Lung microvascular endothelial cell (primary cell): ENCODE data around the gene SLIT1. TPM values are rescaled to one million over a fixed set of nuclear protein-coding genes. Genes with fewer than 3 reads are reported as not detected.

ENCODE experiments used
- DNase-seq, 2 donors: peaks; one replicate each; pipeline versions ENCODE4 v3.0.0 to v3.0.0-alpha.2; 2010; ENCODE audit warnings: low read depth in 2 of 2
- total RNA-seq: library from RNA; depleted of rRNA; stranded (reverse); fragments of >200 nt; gene quantifications from 2 replicates; pipeline ENCODE4 v1.2.1, GENCODE V29; 2014

Gene SLIT1
- total RNA-seq, 1 donor from 2014 or later: not detected

DNA sequence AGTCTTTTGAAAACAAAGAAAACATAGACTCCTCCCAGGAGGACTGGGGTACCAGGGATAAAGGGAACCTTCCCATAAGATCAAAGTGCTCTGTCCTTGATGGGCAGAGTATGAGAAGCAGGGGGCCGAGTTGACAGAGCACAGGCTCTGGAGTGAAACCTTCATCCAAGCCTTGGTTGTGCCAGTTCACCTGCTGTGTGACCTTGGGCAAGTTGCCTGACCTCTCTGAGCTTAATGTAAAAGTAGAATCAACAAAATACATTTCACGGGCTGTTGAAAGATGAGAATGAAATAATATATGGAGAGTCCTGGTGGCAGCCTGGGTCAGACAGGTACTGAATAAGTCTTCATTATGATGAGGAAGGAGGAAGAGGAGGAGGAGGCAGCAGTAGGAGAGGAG lies 69.9 kb downstream of the SLIT1 start:
- DNase-seq: no peak

DNA sequence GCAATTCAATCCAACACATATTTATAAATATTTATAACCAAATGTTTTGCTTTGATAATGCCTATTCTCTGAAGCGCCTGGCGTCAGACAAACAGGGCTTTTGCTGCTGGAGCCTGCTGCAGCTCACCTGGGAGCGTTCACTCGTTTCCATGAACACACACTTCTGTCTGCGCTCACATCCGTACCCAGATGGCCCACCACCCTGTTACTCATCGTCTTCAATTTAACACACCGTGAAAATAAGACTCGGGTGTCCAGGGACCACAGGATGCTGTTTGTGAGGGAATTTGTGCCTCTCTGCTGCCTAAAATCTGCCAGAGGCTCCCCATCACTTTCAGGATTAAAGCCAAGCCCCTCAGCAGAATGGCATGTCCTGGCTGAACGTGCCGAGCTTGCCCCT lies 74.1 kb downstream of the SLIT1 start:
- no peak for DNase-seq

- no peak for DNase-seq
These were observed 76.2 kb downstream of the SLIT1 start for GRCh38 chr10:97109547-97109946.

- DNase-seq: no peak
These were observed 78.2 kb downstream of the SLIT1 start for GRCh38 chr10:97107551-97107950.

GRCh38 chr10:97106207-97106606 lies 79.6 kb downstream of the SLIT1 start:
- no peak for DNase-seq

DNA sequence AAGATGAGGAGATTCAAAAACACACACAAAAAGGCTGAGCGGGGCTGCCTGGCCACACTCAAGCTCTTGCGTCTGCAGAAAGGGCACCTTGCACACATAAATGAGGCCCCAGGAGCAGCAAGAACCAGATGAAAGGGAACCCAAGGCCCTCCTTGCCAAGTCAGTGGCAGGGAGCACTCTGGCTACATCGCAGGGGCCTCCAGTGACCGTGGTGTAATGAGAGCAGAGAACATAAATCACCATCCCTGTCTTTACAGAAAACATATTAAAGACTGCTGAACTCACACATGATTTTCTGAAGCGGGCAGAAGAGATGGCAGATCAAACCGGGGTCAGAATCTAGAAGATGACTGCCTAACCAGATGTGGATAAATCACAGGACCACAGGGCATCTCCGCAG lies 80.5 kb downstream of the SLIT1 start:
- DNase-seq: no peak

DNA sequence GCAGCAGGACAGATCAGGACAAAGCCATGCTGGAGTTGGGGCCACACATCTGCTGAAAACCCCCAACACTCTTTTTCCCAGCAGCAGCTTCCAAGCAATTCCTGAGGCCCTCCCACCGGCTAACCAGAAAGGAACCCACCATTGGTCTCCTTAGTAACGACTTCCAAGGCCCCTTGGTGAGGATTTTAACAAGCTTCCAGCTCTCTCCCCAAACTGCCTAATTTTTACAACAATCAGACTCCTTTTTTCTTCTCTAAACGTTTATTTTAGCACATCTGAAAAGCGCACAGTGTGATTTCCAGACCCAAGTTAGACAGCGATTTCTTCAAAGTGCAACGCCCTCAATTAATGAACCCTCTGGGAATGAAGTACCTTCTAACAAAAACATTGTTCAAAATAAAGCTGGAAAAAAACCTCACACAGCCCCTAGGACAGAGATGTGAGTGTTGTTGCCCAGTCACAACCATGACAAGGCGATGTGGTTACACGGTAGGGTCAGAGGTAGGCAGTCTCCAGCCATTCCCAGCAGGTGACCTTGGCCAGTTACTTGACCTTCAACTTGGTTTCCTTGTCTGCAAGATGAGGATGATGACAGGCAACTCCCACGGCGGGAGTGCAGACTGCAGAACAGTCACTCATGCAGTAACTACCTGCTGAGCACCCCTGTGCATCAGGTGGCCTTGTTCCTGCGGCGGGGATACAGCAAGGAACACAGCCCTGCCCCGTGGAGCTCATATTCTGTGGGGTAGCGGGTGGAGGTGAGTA lies 82.3 kb downstream of the SLIT1 start:
- no peak for DNase-seq

DNA sequence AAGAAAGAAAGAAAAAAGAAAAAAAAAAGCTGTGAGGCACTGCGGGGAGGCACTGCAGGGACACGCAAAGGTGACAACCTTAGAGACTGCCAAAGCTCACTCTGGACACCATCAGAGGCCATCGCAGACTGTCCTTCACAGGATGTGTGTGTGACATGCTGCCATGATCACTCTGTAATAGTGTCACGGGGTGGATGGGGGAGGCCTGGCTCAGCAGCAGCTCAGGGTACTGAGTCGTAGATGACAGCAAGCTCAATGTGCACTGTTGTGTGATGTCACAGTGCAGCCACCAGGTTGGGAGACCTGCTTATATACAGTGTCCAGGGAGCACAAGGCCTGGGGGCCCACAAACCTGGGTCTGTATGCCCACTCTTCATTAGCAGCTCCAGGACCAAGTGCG lies 83.3 kb downstream of the SLIT1 start:
- DNase-seq: no peak

DNA sequence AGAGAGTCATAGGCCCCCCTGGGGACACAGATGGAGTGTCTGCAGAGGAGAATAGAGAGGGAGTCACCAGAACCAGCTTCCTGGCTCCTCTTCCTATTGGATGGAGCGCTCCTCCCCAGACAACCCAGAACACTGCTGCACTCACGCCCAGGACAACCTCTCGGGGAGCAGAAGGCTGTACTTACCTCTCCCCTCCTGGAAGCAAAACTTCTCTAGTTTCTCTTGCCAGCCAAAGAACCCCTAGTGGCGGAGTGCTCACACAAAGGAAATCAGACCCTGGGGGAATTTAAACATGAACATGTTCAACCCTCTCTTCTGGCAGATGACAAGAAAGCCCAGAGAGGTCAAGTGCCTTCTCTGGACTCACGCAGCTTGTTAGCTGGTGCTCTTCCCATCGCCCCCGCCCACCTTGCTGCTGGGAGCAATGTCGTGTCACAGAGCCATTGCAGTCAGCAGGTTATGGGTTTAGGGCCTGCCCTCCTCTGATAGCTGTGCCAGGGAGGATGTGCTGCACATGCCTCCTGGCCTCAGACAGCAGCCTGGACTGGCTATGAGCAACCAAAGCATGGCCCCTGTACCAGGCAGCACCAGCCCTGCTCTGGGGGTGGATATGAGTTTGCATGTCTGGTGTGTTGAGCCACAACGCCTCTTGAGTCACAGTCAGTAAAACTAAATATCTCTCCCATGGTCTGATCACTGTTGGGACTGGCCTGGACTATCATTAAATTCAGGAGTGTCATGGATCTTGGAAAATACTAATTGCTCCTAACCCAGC lies 84.4 kb downstream of the SLIT1 start:
- DNase-seq: no peak

DNA sequence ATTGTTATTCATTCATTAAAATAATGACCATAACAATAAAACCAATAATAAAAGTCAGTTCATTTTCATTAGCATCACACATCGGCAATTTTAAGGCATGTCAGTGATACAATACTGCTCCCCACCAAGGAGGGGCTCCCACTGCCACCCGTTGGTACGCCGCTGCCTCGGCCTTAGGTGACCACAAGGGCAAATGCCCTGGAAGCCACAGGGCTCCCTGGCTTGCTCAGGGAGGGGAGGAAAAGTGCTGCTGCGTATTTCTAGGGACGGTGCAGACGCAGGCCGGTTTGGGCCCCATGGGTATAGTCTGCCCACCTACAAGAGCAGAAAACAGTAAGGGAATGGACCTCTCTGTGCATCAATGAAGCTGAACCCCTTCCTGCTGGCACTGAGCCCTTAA lies 85.1 kb downstream of the SLIT1 start:
- DNase-seq: no peak

- no peak for DNase-seq
These were observed 85.9 kb downstream of the SLIT1 start for GRCh38 chr10:97099868-97100267.

DNA sequence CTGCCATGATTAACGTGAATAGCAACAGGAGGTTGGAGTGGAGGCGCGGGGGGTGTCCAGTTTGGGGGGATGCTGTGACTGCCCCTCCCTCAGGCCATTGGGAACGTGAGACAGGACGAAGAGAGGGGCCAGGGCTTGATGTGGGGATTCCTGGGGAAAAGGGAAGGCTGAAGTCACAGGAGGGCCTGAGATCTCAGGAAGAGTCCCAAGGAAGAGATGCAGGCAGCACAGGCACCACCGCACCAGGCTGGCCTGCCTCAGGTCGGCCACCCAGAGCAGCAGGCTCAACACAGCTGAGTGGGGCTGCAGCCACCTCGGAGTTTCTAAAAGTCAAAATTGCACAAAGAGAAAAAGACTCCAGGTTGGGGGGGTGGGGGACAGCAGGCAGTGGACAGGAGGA lies 86.7 kb downstream of the SLIT1 start:
- no peak for DNase-seq

DNA sequence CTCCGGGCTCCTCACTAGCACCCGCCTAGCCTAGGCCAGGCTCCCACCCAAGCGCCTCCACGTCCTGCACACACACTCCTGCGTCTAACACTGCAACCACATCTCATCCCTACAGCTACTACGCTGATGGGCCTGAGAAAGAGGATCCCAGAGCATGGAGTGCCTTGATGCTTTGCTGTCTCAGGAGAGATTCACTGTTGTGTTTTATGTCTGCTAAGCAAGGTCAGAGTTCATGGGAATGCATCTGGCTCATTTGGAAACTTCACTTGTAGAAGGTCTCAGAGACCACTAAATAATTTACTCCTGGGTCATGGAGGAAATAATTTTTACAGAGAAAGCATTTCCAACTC lies 88.7 kb downstream of the SLIT1 start:
- DNase-seq: no peak

GRCh38 chr10:97096261-97097083 lies 89.3 kb downstream of the SLIT1 start:
- DNase-seq: peak in 1 of 2 donors; percentile 24

DNA sequence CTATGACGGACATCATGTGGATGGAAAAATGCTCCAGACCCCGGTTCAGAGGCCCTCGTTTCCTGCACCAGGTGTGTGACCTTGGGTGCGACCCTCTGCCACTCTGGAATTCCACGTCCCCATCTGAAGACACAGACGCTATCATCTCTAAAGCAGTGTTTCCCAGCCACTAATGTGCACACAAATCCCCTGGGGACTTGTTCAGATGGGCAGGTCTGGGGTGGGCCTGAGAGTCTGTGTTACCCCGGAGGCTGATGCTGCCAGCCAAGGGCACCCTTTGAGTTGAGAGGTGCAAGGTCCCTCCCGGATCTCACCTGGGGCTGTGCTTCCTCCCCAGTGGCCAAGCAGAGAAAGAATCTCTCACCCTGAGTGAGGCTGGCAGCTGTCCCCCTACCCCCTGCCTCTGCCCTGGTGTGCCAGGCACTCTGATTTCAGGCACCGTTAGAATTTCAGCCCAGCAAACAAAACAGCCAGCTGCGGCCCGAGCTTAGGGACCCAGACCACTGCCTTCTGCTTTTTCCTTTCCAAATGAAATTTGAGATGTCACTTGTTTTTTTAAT lies 90.0 kb downstream of the SLIT1 start:
- DNase-seq: peak in 1 of 2 donors; percentile 8

DNA sequence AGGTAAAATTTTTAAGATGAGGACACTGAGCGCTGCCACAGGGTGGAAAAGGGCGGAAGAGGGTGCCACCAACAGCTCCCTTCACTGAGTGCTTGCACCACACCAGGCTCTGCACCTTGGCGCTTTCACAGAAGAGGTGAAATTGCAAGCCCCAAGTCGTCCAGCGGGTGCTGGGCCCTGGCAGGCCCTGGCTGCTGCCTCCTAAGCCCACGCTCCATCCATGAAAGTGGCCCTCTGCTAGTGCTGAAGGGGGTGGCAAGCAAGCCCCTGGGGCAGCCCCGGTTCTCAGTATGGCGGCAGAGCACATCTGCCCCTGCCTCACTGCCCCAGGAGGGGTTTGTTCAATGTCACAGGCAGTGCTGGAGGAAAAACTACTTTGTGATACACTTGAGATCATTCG lies 95.1 kb downstream of the SLIT1 start:
- no peak for DNase-seq

- DNase-seq: no peak
These were observed 95.7 kb downstream of the SLIT1 start for GRCh38 chr10:97090035-97090434.

DNA sequence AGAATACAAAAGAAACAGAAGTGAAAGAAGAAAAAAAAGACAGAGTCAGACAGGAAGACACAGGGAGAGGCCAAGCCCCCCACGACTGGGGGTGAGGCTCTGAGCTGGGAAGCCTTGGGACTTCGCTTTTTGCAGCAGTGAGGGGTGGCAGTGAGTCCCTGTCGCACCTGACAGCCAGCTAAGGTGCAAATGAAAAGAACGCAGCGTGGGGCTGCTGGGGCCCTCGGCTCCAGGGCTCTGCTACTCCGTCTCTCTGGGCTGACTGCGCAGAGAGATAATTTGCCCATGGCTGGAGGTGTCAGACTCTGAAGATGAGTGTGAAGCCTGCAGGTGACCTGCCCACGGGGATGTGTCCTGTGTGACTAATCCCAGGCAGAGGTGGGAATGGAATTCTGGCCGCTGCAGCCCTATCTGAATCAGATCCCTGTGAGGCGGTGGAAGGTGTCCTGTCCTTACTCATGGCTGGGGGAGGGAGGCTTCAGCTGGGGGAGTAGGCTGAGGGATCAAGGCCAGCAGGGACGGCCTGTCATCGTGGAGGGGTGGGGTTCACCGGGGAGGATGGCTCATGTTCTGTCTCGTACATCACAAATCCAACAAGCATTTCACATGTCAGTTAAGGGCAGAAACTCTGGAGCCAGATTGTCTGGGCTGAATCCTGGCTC lies 96.4 kb downstream of the SLIT1 start:
- no peak for DNase-seq

- DNase-seq: no peak
These were observed 98.5 kb downstream of the SLIT1 start for GRCh38 chr10:97087296-97087695.

- DNase-seq: no peak
These were observed 99.2 kb downstream of the SLIT1 start for GRCh38 chr10:97086530-97086929.

- no peak for DNase-seq
These were observed 102.4 kb downstream of the SLIT1 start for GRCh38 chr10:97083228-97083829.
